K562 treated with DMSO at 1 percent for 48 hours (cell line): ENCODE data around the gene ABCG4. TPM values are rescaled to one million over a fixed set of nuclear protein-coding genes. Genes with fewer than 3 reads are reported as not detected.

Experiments used
- total RNA-seq: library from RNA; unstranded; fragments of 300-600 nt; gene quantifications from 2 replicates; pipeline ENCODE4 v1.2.3, GENCODE V29; 2022; ENCODE audit warnings: low replicate concordance; ENCODE audit errors: extremely low read depth

ABCG4 gene
- total RNA-seq = not detected in 2 replicates

GRCh38 chr11:119149018-119149785 is at the start of gene ABCG4:
Gene ABCG4 (plus strand): TSS chr11:119149052. CDS start chr11:119149966, 914 bp downstream.

GRCh38 chr11:119101759-119102423 is 47.0 kb upstream of the ABCG4 start, which contains the start of gene DPAGT1:
Gene DPAGT1 (minus strand): TSS chr11:119101853. CDS start chr11:119101655, 198 bp downstream.

GRCh38 chr11:119106564-119107537 is 42.0 kb upstream of the ABCG4 start, which contains the start of gene C2CD2L:
Gene C2CD2L (plus strand): TSS chr11:119107344. CDS start chr11:119107742, 398 bp downstream.

GRCh38 chr11:119121008-119121810 is 27.6 kb upstream of the ABCG4 start, which contains the start of gene HINFP:
Gene HINFP (plus strand): TSS chr11:119121580. CDS start chr11:119126945, 5,365 bp downstream.

GRCh38 chr11:119168471-119169281 is 19.8 kb downstream of the ABCG4 start, which contains the start of gene NLRX1:
Gene NLRX1 (plus strand): TSS chr11:119168725. CDS start chr11:119171404, 2,679 bp downstream.

GRCh38 chr11:119205574-119206510 is 57.0 kb downstream of the ABCG4 start, which contains the start of gene CBL:
Gene CBL (plus strand): TSS chr11:119206339. CDS start chr11:119206418, 79 bp downstream.

Other genes with a start within 250 kb of the ABCG4 start
- not detected in 2 replicates for gene BCL9L, start 223.1 kb upstream of the ABCG4 start, total RNA-seq
- gene UPK2, start 192.8 kb upstream of the ABCG4 start, total RNA-seq = not detected in 2 replicates
- not detected in 2 replicates for gene FOXR1, start 177.3 kb upstream of the ABCG4 start, total RNA-seq
- not detected in 2 replicates for gene CENATAC, start 150.9 kb upstream of the ABCG4 start, total RNA-seq
- 1,144 TPM in 1 of 2 replicates, not detected in the other for gene RPS25, start 130.7 kb upstream of the ABCG4 start, total RNA-seq
- not detected in 2 replicates for gene TRAPPC4, start 130.3 kb upstream of the ABCG4 start, total RNA-seq
- not detected in 2 replicates for gene SLC37A4, start 118.2 kb upstream of the ABCG4 start, total RNA-seq
- not detected in 2 replicates for gene HYOU1, start 91.8 kb upstream of the ABCG4 start, total RNA-seq
- not detected in 2 replicates for gene VPS11, start 81.2 kb upstream of the ABCG4 start, total RNA-seq
- not detected in 2 replicates for gene HMBS, start 64.2 kb upstream of the ABCG4 start, total RNA-seq
- not detected in 2 replicates for gene DPAGT1, start 47.2 kb upstream of the ABCG4 start, total RNA-seq
- not detected in 2 replicates for gene C2CD2L, start 41.7 kb upstream of the ABCG4 start, total RNA-seq
- gene HINFP, start 27.5 kb upstream of the ABCG4 start, total RNA-seq = not detected in 2 replicates
- gene NLRX1, start 19.7 kb downstream of the ABCG4 start, total RNA-seq = not detected in 2 replicates
- not detected in 2 replicates for gene NHERF4, start 36.4 kb downstream of the ABCG4 start, total RNA-seq
- not detected in 2 replicates for gene CBL, start 57.3 kb downstream of the ABCG4 start, total RNA-seq
- gene MCAM, start 168.1 kb downstream of the ABCG4 start, total RNA-seq = not detected in 2 replicates
- not detected in 2 replicates for gene RNF26, start 185.5 kb downstream of the ABCG4 start, total RNA-seq
- not detected in 2 replicates for gene C1QTNF5, start 191.8 kb downstream of the ABCG4 start, total RNA-seq
- not detected in 2 replicates for gene MFRP, start 197.7 kb downstream of the ABCG4 start, total RNA-seq
- not detected in 2 replicates for gene USP2, start 232.6 kb downstream of the ABCG4 start, total RNA-seq